ENCODE measurements around the gene RYR3. TPM values are rescaled to one million over a fixed set of nuclear protein-coding genes. Genes with fewer than 3 reads are reported as not detected.

The RYR3 gene
- total RNA-seq, 4 donors from 2014 or later, result 0.18 to 3.3 (median 2.3) TPM

GRCh38 chr15:33324609-33325008, 13.8 kb downstream of the RYR3 start:
- Histone ChIP-seq H3K36me3 (no peaks in the 10 kb centered on the region), H3K27ac (no peak overlapping the region), H3K27me3 (no peaks in the 10 kb centered on the region), H3K4me3 (no peak overlapping the region), H3K9me3 (no peaks in the 10 kb centered on the region), H3K4me1 (no peaks in the 10 kb centered on the region)
- no peak for DNase-seq
- TF ChIP-seq, protein P1, sequence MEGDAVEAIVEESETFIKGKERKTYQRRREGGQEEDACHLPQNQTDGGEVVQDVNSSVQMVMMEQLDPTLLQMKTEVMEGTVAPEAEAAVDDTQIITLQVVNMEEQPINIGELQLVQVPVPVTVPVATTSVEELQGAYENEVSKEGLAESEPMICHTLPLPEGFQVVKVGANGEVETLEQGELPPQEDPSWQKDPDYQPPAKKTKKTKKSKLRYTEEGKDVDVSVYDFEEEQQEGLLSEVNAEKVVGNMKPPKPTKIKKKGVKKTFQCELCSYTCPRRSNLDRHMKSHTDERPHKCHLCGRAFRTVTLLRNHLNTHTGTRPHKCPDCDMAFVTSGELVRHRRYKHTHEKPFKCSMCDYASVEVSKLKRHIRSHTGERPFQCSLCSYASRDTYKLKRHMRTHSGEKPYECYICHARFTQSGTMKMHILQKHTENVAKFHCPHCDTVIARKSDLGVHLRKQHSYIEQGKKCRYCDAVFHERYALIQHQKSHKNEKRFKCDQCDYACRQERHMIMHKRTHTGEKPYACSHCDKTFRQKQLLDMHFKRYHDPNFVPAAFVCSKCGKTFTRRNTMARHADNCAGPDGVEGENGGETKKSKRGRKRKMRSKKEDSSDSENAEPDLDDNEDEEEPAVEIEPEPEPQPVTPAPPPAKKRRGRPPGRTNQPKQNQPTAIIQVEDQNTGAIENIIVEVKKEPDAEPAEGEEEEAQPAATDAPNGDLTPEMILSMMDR (IDR thresholded peaks at IDR 0.05), result no peak
- no peak for TF ChIP-seq POLR2A (IDR thresholded peaks at IDR 0.05)

DNA sequence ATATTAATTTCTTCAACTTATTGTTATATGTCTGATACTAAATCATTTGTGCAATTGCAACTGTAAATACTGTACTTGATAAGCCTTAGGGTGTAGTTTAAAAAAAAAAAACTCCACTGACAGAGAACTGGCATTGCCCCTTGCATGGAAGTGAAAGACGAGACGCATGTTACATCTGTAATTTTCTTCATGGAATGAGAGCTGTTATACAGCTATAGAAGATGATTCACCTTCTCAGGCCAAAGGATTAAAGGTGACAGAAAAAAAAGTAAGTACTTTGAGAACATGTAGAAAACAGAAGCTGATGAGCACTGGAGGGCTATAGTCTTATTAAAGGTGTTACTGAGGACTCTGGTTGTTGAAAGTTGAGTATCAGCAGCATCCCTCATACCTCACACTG, 16.1 kb downstream of the RYR3 start:
- Histone ChIP-seq H3K27ac (no peak overlapping the region), H3K4me3 (no peak overlapping the region), H3K36me3 (no peaks in the 10 kb centered on the region), H3K4me1 (no peaks in the 10 kb centered on the region), H3K27me3 (no peaks in the 10 kb centered on the region), H3K9me3 (no peaks in the 10 kb centered on the region)
- DNase-seq, result no peak
- no peak for TF ChIP-seq POLR2A (IDR thresholded peaks at IDR 0.05)
- TF ChIP-seq, protein P1 (IDR thresholded peaks at IDR 0.05), result no peak

DNA sequence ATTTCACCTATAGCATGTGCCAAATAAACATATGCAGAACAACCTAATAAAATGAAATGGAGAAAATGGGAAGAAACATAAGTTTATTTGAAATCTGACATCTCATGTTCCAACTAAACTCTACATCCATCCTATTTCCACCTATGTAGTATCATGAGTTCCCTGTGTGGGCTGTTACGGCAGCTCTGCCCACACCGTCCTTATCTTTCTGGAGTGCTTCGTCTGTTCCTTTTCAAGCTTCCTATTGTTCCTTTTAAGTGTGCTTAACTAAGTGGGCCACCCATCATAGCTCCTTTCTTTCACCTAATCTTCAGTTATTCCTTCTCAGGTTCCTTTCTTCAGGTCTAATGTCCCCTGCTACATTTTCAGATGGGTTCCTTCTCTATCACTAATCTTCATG, 17.3 kb downstream of the RYR3 start:
- Histone ChIP-seq H3K27ac (no peak overlapping the region), H3K36me3 (no peaks in the 10 kb centered on the region), H3K9me3 (no peaks in the 10 kb centered on the region), H3K4me3 (no peak overlapping the region), H3K27me3 (no peaks in the 10 kb centered on the region), H3K4me1 (no peaks in the 10 kb centered on the region)
- TF ChIP-seq, protein P1 (IDR thresholded peaks at IDR 0.05), result no peak
- no peak for TF ChIP-seq POLR2A (IDR thresholded peaks at IDR 0.05)
- no peak for DNase-seq

- TF ChIP-seq, protein P1 (IDR thresholded peaks at IDR 0.05), result no peak
- no peak for TF ChIP-seq POLR2A (IDR thresholded peaks at IDR 0.05)
- H3K27me3 ChIP-seq, result no peaks in the 10 kb centered on the region
- H3K4me3 ChIP-seq, result no peak overlapping the region
- no peaks in the 10 kb centered on the region for H3K4me1 ChIP-seq
- no peak for DNase-seq
- no peaks in the 10 kb centered on the region for H3K36me3 ChIP-seq
- no peaks in the 10 kb centered on the region for H3K9me3 ChIP-seq
- H3K27ac ChIP-seq, result no peak overlapping the region
These were observed 18.7 kb downstream of the RYR3 start for GRCh38 chr15:33329457-33329856.

- no peaks in the 10 kb centered on the region for H3K9me3 ChIP-seq
- no peak for TF ChIP-seq POLR2A (IDR thresholded peaks at IDR 0.05)
- TF ChIP-seq, protein P1 (IDR thresholded peaks at IDR 0.05), result no peak
- H3K4me1 ChIP-seq, result no peaks in the 10 kb centered on the region
- H3K27me3 ChIP-seq, result no peaks in the 10 kb centered on the region
- no peaks in the 10 kb centered on the region for H3K36me3 ChIP-seq
- no peak for DNase-seq
- no peak overlapping the region for H3K27ac ChIP-seq
- H3K4me3 ChIP-seq, result no peak overlapping the region
These were observed 20.2 kb downstream of the RYR3 start for GRCh38 chr15:33330931-33331330.

- Histone ChIP-seq H3K9me3 (no peaks in the 10 kb centered on the region), H3K27me3 (no peaks in the 10 kb centered on the region), H3K4me1 (no peaks in the 10 kb centered on the region), H3K4me3 (no peak overlapping the region), H3K27ac (no peak overlapping the region), H3K36me3 (no peaks in the 10 kb centered on the region)
- DNase-seq, result no peak
- TF ChIP-seq, protein P1 (IDR thresholded peaks at IDR 0.05), result no peak
- TF ChIP-seq POLR2A (IDR thresholded peaks at IDR 0.05), result no peak
These were observed 31.2 kb downstream of the RYR3 start for GRCh38 chr15:33341953-33342352.
